Measurements from ENCODE around the gene CDH13.

DNA sequence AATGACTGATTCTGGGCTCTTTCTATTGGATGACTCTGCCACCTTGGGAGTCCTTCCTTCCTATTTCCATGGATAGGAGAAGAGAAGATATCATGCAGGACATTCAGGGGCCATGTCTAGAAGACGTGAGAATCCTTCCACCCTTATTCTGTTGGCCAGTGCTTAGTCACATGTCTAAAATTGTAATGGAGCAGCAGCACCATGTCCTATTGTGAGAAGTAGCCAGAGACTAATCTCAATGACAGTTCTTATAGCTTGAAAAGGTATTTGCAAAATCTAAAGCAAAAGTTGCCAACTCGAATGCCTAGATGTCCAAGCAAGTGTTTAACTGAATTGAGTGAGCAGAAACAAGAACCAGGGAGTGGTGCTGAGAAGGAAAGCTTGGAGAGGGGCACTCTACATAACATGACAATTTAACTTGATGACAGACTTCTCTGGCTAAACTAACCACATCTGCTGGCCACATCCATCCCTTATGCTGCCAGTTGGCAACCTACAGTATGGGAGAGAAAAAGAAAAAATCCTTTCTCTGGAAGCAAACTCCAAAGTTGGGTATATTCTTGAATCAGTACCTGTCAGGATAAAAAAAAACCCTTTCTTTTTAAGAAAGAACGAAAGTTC is 225.7 kb downstream of the CDH13 start:
- TF ChIP-seq, protein P1, sequence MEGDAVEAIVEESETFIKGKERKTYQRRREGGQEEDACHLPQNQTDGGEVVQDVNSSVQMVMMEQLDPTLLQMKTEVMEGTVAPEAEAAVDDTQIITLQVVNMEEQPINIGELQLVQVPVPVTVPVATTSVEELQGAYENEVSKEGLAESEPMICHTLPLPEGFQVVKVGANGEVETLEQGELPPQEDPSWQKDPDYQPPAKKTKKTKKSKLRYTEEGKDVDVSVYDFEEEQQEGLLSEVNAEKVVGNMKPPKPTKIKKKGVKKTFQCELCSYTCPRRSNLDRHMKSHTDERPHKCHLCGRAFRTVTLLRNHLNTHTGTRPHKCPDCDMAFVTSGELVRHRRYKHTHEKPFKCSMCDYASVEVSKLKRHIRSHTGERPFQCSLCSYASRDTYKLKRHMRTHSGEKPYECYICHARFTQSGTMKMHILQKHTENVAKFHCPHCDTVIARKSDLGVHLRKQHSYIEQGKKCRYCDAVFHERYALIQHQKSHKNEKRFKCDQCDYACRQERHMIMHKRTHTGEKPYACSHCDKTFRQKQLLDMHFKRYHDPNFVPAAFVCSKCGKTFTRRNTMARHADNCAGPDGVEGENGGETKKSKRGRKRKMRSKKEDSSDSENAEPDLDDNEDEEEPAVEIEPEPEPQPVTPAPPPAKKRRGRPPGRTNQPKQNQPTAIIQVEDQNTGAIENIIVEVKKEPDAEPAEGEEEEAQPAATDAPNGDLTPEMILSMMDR (conservative IDR thresholded peaks at IDR 0.05; ENCODE audit: low read length), result no peak
- TF ChIP-seq EZH2phosphoT487 (IDR thresholded peaks at IDR 0.05; ENCODE audit: borderline replicate concordance, low read depth, low read length), result no peak

Data from OCI-LY7 (cell line).